SU-DHL-6 (cell line): ENCODE results near the gene DLG2.

Experiments
- H2AFZ ChIP-seq: fragments of 200-600 bp; sonication (generic); 2 replicates; pipeline ENCODE4 v1.6.1; 2014; ENCODE audit warnings: low read depth, mild to moderate bottlenecking, moderate library complexity, mixed read lengths, antibody characterized with exemption, low read length; ENCODE audit not compliant: severe bottlenecking
- H3F3A ChIP-seq: fragments of 200-600 bp; shearing (Covaris generic); 2 replicates; pipeline ENCODE4 v1.6.0; 2016; ENCODE audit warnings: antibody characterized with exemption, mild to moderate bottlenecking; ENCODE audit not compliant: insufficient read depth
- H3K27ac ChIP-seq: fragments of 200-600 bp; sonication (generic); 2 replicates; pipeline ENCODE4 v1.5.1; 2016; ENCODE audit warnings: low read depth, mild to moderate bottlenecking, low read length, moderate library complexity, mixed read lengths
- H3K27me3 ChIP-seq: fragments of 200-600 bp; sonication (generic), shearing (Covaris generic); 2 replicates; pipeline ENCODE4 v1.6.0; 2014; ENCODE audit warnings: mild to moderate bottlenecking, low read length
- H3K36me3 ChIP-seq: fragments of 200-600 bp; sonication (generic); 2 replicates; pipeline ENCODE4 v1.6.1; 2014; ENCODE audit warnings: mild to moderate bottlenecking, low read length, mixed read lengths
- H3K4me2 ChIP-seq: fragments of 300-600, 200-600 bp; shearing (Covaris generic), sonication (generic); 2 replicates; pipeline ENCODE4 v1.6.0; 2014; ENCODE audit warnings: low read length, low read depth, mild to moderate bottlenecking; ENCODE audit not compliant: poor library complexity, severe bottlenecking
- H3K4me3 ChIP-seq: fragments of 200-600 bp; sonication (generic); 2 replicates; pipeline ENCODE4 v1.5.1; 2014; ENCODE audit warnings: antibody characterized with exemption, low read length, mild to moderate bottlenecking, mixed read lengths; ENCODE audit not compliant: insufficient read depth, poor library complexity, severe bottlenecking
- H3K79me2 ChIP-seq: fragments of 200-600 bp; sonication (generic); 2 replicates; pipeline ENCODE4 v1.6.1; 2014; ENCODE audit warnings: mild to moderate bottlenecking, low read length, moderate library complexity; ENCODE audit not compliant: insufficient read depth
- H3K9ac ChIP-seq: fragments of 200-600 bp; sonication (generic); 2 replicates; pipeline ENCODE4 v1.7.0; 2014; ENCODE audit warnings: mild to moderate bottlenecking, low read length
- H3K9me2 ChIP-seq: fragments of 200-600 bp; sonication (generic); replicated peaks from 2 replicates; pipeline ENCODE4 v1.6.1; 2014; ENCODE audit warnings: low read length; ENCODE audit not compliant: insufficient read depth
- H3K9me3 ChIP-seq: fragments of 200-600 bp; sonication (generic); 2 replicates; pipeline ENCODE4 v1.6.1; 2014; ENCODE audit warnings: low read length, mixed read lengths; ENCODE audit not compliant: insufficient read depth
- H4K20me1 ChIP-seq: fragments of 200-600 bp; sonication (generic); 2 replicates; pipeline ENCODE4 v1.6.1; 2014; ENCODE audit warnings: low read depth, mild to moderate bottlenecking, antibody characterized with exemption, low read length, moderate library complexity, mixed read lengths
- EZH2phosphoT487 ChIP-seq: fragments of 200-600 bp; sonication (generic), shearing (Covaris generic); conservative IDR thresholded peaks from 2 replicates; pipeline ENCODE4 v1.6.1; 2018; ENCODE audit warnings: mild to moderate bottlenecking, antibody characterized with exemption, low read length, moderate library complexity, mixed read lengths
- TF ChIP-seq, protein P1 (sequence below): fragments of 200-600 bp; sonication (generic); IDR thresholded peaks from one replicate; pipeline ENCODE4 v1.5.1; 2017; ENCODE audit warnings: antibody characterized with exemption, mild to moderate bottlenecking, low read length, moderate library complexity; ENCODE audit not compliant: insufficient read depth, poor library complexity, severe bottlenecking

DLG2 gene

DNA sequence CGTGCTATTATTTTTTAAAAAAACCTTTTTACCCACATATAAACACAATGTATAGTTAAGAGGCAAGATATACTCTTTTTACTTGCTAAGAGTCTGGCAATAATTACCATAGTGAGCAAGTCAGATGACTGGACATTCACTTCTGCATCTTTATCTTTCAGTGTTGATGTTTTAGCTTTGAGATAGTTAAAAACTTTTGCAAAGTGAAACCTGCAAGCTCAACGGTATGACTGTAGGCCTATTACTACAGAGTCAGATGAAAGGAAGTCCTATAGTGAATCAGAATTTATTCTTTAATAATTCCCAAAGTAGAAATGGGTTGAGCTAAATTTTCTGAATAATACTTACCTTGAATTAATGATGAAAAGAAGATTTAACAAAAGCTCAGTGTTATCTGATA lies 2104.2 kb downstream of the DLG2 start:
- no peak overlapping the region for H2AFZ ChIP-seq
- H3K27ac ChIP-seq, result no peak overlapping the region
- no peaks in the 10 kb centered on the region for H3K36me3 ChIP-seq
- H3K9ac ChIP-seq, result no peak overlapping the region
- no peak overlapping the region for H3K4me2 ChIP-seq
- no peaks in the 10 kb centered on the region for H3K9me3 ChIP-seq
- H3K27me3 ChIP-seq, result no peaks in the 10 kb centered on the region
- no peaks in the 10 kb centered on the region for H3K79me2 ChIP-seq
- TF ChIP-seq, protein P1, sequence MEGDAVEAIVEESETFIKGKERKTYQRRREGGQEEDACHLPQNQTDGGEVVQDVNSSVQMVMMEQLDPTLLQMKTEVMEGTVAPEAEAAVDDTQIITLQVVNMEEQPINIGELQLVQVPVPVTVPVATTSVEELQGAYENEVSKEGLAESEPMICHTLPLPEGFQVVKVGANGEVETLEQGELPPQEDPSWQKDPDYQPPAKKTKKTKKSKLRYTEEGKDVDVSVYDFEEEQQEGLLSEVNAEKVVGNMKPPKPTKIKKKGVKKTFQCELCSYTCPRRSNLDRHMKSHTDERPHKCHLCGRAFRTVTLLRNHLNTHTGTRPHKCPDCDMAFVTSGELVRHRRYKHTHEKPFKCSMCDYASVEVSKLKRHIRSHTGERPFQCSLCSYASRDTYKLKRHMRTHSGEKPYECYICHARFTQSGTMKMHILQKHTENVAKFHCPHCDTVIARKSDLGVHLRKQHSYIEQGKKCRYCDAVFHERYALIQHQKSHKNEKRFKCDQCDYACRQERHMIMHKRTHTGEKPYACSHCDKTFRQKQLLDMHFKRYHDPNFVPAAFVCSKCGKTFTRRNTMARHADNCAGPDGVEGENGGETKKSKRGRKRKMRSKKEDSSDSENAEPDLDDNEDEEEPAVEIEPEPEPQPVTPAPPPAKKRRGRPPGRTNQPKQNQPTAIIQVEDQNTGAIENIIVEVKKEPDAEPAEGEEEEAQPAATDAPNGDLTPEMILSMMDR, result no peak
- no peak for TF ChIP-seq EZH2phosphoT487
- H3K4me3 ChIP-seq, result no peak overlapping the region
- no peaks in the 10 kb centered on the region for H4K20me1 ChIP-seq
- H3F3A ChIP-seq, result no peaks in the 10 kb centered on the region
- no peaks in the 10 kb centered on the region for H3K9me2 ChIP-seq

DNA sequence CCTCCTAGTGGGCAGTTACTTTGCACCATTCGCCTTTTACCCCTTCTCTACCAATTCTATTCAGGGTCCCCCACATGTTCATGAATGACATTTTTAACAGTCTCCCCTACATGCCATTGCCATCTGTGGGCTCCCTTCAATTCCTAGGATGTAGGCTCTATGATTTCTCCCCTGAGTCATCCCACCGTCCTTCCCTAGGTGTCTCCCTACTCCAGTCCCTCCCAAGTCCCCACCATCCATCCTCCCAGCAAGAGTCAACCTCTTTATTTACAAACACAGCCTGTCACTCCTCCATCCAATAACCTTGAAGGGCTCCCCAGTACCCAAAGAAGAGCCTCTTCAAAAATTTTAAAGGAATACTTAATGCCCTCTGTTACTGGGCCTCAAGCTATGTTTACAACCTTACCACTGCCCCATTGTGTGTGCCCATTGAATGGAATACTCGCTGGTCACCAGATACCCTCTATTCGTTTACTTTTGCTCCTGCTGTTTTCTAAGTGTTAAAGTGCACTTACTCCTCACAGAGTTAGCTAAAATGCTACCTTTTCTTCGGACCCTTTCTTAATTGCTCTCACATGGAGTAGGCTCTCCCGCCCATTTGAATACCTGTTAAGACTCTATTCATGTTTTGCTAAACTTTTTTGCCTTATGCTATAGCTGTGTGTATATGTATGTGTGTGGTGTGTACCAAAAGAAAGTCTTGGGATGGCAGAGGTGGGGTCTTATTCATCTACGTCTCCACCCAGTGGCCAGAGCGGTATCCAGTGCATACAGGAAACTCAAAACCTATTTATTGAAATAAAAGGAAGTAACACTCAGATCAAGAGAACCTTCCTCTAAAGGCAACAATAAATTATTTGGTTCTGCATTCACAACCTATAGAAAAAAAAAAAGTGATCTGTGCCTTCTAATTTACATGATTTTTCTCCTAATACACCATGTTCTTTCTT lies 2105.2 kb downstream of the DLG2 start:
- Histone ChIP-seq H3K9me3 (no peaks in the 10 kb centered on the region), H2AFZ (no peak overlapping the region), H4K20me1 (no peaks in the 10 kb centered on the region), H3K36me3 (no peaks in the 10 kb centered on the region), H3K9me2 (no peaks in the 10 kb centered on the region), H3K4me3 (no peak overlapping the region), H3K27ac (no peak overlapping the region), H3K79me2 (no peaks in the 10 kb centered on the region), H3K27me3 (no peaks in the 10 kb centered on the region), H3K9ac (no peak overlapping the region), H3K4me2 (no peak overlapping the region), H3F3A (no peaks in the 10 kb centered on the region)
- TF ChIP-seq EZH2phosphoT487, result no peak
- TF ChIP-seq, protein P1, result no peak

DNA sequence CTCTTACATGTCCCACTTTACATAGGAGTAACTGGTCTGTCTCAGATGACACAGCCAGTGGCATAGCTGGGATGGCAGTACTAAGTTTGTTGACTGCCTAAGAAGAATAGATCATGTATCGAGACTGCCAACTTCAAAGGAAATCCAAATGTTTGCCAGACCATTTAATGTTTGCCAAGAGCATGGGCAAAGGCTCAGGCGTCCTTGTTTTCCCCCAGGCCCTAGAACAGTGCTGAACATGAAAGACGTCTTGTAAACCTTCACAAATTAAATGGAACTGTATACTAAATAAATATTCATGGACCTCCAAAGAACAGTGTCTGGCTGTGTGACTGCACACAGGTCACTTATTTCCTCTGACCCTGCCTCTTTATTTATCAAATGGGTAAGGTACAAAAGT lies 2106.3 kb downstream of the DLG2 start:
- H3F3A ChIP-seq, result no peaks in the 10 kb centered on the region
- H3K79me2 ChIP-seq, result no peaks in the 10 kb centered on the region
- no peaks in the 10 kb centered on the region for H3K9me2 ChIP-seq
- no peaks in the 10 kb centered on the region for H3K27me3 ChIP-seq
- no peak overlapping the region for H3K4me3 ChIP-seq
- H3K27ac ChIP-seq, result no peak overlapping the region
- no peaks in the 10 kb centered on the region for H3K9me3 ChIP-seq
- no peak for TF ChIP-seq EZH2phosphoT487
- TF ChIP-seq, protein P1, result no peak
- H2AFZ ChIP-seq, result no peak overlapping the region
- no peak overlapping the region for H3K4me2 ChIP-seq
- no peaks in the 10 kb centered on the region for H4K20me1 ChIP-seq
- H3K36me3 ChIP-seq, result no peaks in the 10 kb centered on the region
- H3K9ac ChIP-seq, result no peak overlapping the region
